G401.6 (cell line): ENCODE results near the gene CEMIP2.
A peak's percentile ranks its signal among the peaks of the same experiment; 100 is the strongest.
"Not testable (repeated sequence)": the region's sequence is repeated elsewhere in the genome, so short reads cannot be mapped to it uniquely, and the experiment has no call there.

Source experiments
- FAIRE-seq: peaks from 2 replicates; lab custom pipeline; 2012; peaks lifted over from hg19 to GRCh38; lab: Jason Lieb, UNC

CEMIP2 gene

GRCh38 chr9:71709384-71709783, 58.9 kb downstream of the CEMIP2 start:
- FAIRE-seq, result no peak

GRCh38 chr9:71706176-71706575, 62.1 kb downstream of the CEMIP2 start:
- no peak for FAIRE-seq

- FAIRE-seq, result no peak
These were observed 63.5 kb downstream of the CEMIP2 start for GRCh38 chr9:71704796-71705195.

GRCh38 chr9:71703172-71703872, 65.0 kb downstream of the CEMIP2 start:
- no peak for FAIRE-seq

GRCh38 chr9:71697882-71698281, 70.4 kb downstream of the CEMIP2 start:
- no peak for FAIRE-seq

- no peak for FAIRE-seq
These were observed 74.0 kb downstream of the CEMIP2 start for GRCh38 chr9:71694332-71694731.

- FAIRE-seq, result no peak
These were observed 74.7 kb downstream of the CEMIP2 start for GRCh38 chr9:71693607-71694006.

- no peak for FAIRE-seq
These were observed 76.0 kb downstream of the CEMIP2 start for GRCh38 chr9:71692337-71692736.

GRCh38 chr9:71691576-71691975, 76.7 kb downstream of the CEMIP2 start:
- FAIRE-seq, result not testable (repeated sequence)

GRCh38 chr9:71690689-71691435, 77.5 kb downstream of the CEMIP2 start:
- FAIRE-seq, result no peak

GRCh38 chr9:71690063-71690688, 78.1 kb downstream of the CEMIP2 start:
- FAIRE-seq, result no peak

- FAIRE-seq, result no peak
These were observed 80.6 kb downstream of the CEMIP2 start for GRCh38 chr9:71687676-71688075.

- FAIRE-seq, result no peak
These were observed 82.3 kb downstream of the CEMIP2 start for GRCh38 chr9:71685988-71686387.

- FAIRE-seq, result no peak
These were observed 82.9 kb downstream of the CEMIP2 start for GRCh38 chr9:71685394-71685793.

GRCh38 chr9:71684566-71684965, 83.7 kb downstream of the CEMIP2 start:
- FAIRE-seq, result no peak

GRCh38 chr9:71683598-71684235, 84.6 kb downstream of the CEMIP2 start:
- FAIRE-seq, result peak; percentile 99

- FAIRE-seq, result no peak
These were observed 86.5 kb downstream of the CEMIP2 start for GRCh38 chr9:71681708-71682272.

GRCh38 chr9:71681104-71681707, 87.1 kb downstream of the CEMIP2 start:
- FAIRE-seq, result no peak

GRCh38 chr9:71680189-71680980, 87.9 kb downstream of the CEMIP2 start:
- FAIRE-seq, result peak; percentile 99

GRCh38 chr9:71678999-71679398, 89.3 kb downstream of the CEMIP2 start:
- no peak for FAIRE-seq

GRCh38 chr9:71677209-71677608, 91.1 kb downstream of the CEMIP2 start:
- no peak for FAIRE-seq
